Ishikawa (cell line): ENCODE results near the gene RNASE13.

Source experiments
- CEBPB ChIP-seq: IDR thresholded peaks from 2 replicates; pipeline ENCODE4 v1.6.1; 2012
- CREB1 ChIP-seq: IDR thresholded peaks from 2 replicates; pipeline ENCODE4 v1.6.1; 2012; ENCODE audit warnings: low read depth
- EGR1 ChIP-seq: IDR thresholded peaks from 2 replicates; pipeline ENCODE4 v1.6.1; 2012
- EP300 ChIP-seq: IDR thresholded peaks from 2 replicates; pipeline ENCODE4 v1.6.1; 2012; ENCODE audit warnings: borderline replicate concordance
- FOXM1 ChIP-seq: IDR thresholded peaks from 2 replicates; pipeline ENCODE4 v1.6.1; 2012; ENCODE audit warnings: low read depth, borderline replicate concordance
- NFIC ChIP-seq: IDR thresholded peaks from 2 replicates; pipeline ENCODE4 v1.6.1; 2012
- RAD21 ChIP-seq: IDR thresholded peaks from 2 replicates; pipeline ENCODE4 v1.6.1; 2012; ENCODE audit warnings: low read depth
- TAF1 ChIP-seq: IDR thresholded peaks from 2 replicates; pipeline ENCODE4 v1.6.1; 2012; ENCODE audit warnings: low read depth, mild to moderate bottlenecking
- TCF12 ChIP-seq: IDR thresholded peaks from 2 replicates; pipeline ENCODE4 v1.6.1; 2012; ENCODE audit warnings: low read depth
- TEAD4 ChIP-seq: IDR thresholded peaks from 2 replicates; pipeline ENCODE4 v1.6.1; 2012
- USF1 ChIP-seq: IDR thresholded peaks from 2 replicates; pipeline ENCODE4 v1.6.1; 2012
- YY1 ChIP-seq: IDR thresholded peaks from 2 replicates; pipeline ENCODE4 v1.6.1; 2012; ENCODE audit warnings: low read depth
- TF ChIP-seq, protein P1 (sequence below): IDR thresholded peaks from 2 replicates; pipeline ENCODE4 v1.6.1; 2012; ENCODE audit warnings: low read depth, mild to moderate bottlenecking
- TF ChIP-seq, protein P2 (sequence below): IDR thresholded peaks from 2 replicates; pipeline ENCODE4 v1.6.1; 2012

- TF ChIP-seq, protein P1, sequence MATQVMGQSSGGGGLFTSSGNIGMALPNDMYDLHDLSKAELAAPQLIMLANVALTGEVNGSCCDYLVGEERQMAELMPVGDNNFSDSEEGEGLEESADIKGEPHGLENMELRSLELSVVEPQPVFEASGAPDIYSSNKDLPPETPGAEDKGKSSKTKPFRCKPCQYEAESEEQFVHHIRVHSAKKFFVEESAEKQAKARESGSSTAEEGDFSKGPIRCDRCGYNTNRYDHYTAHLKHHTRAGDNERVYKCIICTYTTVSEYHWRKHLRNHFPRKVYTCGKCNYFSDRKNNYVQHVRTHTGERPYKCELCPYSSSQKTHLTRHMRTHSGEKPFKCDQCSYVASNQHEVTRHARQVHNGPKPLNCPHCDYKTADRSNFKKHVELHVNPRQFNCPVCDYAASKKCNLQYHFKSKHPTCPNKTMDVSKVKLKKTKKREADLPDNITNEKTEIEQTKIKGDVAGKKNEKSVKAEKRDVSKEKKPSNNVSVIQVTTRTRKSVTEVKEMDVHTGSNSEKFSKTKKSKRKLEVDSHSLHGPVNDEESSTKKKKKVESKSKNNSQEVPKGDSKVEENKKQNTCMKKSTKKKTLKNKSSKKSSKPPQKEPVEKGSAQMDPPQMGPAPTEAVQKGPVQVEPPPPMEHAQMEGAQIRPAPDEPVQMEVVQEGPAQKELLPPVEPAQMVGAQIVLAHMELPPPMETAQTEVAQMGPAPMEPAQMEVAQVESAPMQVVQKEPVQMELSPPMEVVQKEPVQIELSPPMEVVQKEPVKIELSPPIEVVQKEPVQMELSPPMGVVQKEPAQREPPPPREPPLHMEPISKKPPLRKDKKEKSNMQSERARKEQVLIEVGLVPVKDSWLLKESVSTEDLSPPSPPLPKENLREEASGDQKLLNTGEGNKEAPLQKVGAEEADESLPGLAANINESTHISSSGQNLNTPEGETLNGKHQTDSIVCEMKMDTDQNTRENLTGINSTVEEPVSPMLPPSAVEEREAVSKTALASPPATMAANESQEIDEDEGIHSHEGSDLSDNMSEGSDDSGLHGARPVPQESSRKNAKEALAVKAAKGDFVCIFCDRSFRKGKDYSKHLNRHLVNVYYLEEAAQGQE = no peak
- no peak for TF ChIP-seq RAD21
- TF ChIP-seq TEAD4 = no peak
- no peak for TF ChIP-seq YY1
- TF ChIP-seq NFIC = no peak
- TF ChIP-seq EP300 = no peak
- no peak for TF ChIP-seq USF1
- no peak for TF ChIP-seq FOXM1
- no peak for TF ChIP-seq CEBPB
- TF ChIP-seq EGR1 = no peak
- TF ChIP-seq, protein P2, sequence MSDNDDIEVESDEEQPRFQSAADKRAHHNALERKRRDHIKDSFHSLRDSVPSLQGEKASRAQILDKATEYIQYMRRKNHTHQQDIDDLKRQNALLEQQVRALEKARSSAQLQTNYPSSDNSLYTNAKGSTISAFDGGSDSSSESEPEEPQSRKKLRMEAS = no peak
- TF ChIP-seq TCF12 = no peak
- TF ChIP-seq CREB1 = no peak
- no peak for TF ChIP-seq TAF1
Measured at GRCh38 chr14:21077672-21078071, 43.1 kb upstream of the RNASE13 start.
